GM18951 (cell line): ENCODE measurements around the gene IFFO2.

ENCODE experiments used
- POLR2A ChIP-seq: IDR thresholded peaks from 4 replicates; pipeline ENCODE4 v1.6.1; 2011; ENCODE audit warnings: mild to moderate bottlenecking; ENCODE audit not compliant: insufficient read length, insufficient read depth; ENCODE audit errors: extremely low read depth
- in situ Hi-C: fragments of 300-500 bp; cut with MboI; formaldehyde crosslinking; loops from one replicate; pipeline ENCODE4 v1.12.0; 2022; ENCODE audit warnings: low sequenced_read_pairs, mixed read lengths, inconsistent platforms; ENCODE audit not compliant: unreplicated experiment

IFFO2 gene

DNA sequence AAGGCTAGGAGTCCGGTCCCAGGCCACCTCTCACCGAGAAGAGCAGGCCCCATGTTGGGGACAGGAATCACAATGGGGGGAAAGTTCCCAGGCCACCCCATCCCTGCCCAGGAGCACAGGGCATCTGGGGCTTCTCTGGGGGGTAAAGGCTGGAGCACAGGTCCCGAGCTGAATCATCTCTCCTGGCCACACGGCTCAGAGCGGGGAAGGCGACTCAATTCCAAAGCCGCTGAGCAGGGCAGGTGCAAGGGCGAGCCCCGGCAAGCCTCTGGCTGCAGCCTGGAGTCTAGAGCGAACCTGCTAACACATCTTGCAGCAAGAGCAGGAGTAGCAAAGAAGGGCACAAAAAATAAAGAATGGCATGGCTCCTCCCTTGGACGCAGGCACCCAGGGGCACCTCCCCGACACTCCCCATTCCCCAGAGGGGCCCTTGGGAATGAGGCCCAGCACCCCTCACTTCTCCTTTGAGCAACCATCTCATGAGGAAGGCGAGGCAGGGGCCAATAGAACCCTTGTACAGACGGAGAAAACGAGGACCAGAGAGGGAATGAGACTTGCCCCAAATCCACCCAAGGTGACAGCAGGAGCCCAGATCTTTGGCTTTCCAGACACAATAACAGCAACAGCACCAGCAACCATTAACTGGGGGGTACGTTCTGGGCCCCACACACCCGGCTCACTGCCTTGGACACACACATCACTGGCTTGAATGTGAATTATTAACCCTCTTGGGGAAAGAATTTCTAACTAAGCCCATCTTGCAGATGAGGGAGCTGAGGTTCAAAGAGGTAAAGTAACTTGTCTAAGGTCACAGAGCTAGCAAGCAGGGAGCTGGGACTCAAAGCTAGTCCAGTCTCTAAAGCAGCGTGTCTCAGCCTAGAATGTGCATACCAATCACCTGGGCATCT, 33.4 kb downstream of the IFFO2 start:
- in situ Hi-C loops = loop anchor here (25.0 kb wide), 2 partner anchors 164 to 314 kb away; no protein-coding TSS in a partner anchor
- no peak for TF ChIP-seq POLR2A

DNA sequence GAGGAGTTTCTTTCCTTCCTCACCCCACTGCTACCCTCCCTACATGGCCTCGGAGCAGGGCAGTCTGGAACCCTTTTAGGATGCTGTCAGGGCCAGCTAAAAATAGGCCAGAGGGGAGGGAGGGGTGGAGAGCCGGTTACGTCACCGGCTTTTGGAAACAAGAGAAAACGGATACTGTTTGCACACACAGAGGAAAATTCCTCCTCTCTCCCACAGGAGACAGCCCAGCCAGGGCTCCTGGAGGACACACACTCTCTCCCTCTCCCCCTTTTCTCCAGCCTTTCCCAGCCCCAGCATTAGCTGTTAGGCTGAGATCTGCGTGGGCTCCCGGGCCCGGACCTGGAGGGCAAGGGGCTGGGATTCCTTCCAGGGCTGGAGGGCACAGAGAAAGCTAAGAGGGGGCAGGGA, 34.2 kb downstream of the IFFO2 start:
- in situ Hi-C loops = loop anchor here (25.0 kb wide), 2 partner anchors 165 to 315 kb away; no protein-coding TSS in a partner anchor
- no peak for TF ChIP-seq POLR2A

DNA sequence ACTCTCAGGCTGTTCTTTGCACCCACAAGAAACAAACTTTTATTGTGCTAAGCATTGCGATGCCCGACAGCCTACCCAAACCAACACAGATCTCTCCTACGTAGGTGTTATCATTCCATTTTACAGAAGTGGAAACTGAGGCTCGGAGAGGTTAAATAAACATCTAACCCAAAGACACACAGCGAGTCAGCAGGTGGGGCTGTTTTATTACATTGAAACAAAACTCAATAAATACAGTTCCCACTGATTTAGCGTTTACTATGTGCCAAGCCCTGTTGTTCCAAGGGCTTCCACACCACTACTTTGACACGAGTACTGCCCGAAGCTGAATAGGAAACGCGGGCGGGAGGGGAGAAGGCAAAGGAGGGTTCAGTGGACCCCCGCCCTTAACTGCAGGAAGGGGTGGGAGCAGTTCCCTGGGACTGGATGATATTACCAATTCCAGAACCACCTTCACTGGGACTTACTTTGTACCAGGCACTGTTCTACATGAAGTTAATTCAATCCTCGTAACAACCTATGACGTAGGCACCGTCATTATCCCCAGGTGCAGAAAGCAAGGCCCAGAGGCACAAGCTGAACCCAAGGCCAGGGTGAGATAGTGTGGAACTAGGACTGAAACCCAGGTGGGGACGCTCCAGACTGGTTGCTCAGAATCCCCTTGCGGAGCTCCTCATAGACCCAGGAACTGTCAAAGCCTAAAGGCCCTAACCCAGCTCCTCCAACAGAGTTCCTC, 34.8 kb downstream of the IFFO2 start:
- in situ Hi-C loops = loop anchor here (25.0 kb wide), 2 partner anchors 166 to 316 kb away; no protein-coding TSS in a partner anchor
- no peak for TF ChIP-seq POLR2A

DNA sequence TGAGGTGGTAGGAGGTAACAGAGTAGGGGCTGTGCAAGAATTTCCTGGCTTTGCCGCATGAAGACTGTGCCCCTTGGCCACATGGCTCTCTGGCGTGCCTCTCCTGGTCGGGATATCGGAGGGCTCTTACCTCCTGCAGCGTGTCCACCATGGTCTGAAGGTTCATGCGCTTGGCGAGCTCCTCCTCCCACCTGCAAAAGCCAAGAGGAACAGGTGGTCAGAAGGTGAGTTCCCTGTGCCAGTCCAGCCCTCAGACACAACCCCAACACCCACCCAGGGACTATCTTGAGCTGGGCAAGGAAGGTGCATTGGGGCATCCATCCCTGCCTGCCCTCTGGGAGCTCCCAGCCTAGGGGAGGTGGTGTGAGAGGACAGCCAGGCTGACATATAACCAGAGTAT, 35.5 kb downstream of the IFFO2 start:
- in situ Hi-C loops = loop anchor here (25.0 kb wide), 2 partner anchors 166 to 316 kb away; no protein-coding TSS in a partner anchor
- TF ChIP-seq POLR2A = no peak

DNA sequence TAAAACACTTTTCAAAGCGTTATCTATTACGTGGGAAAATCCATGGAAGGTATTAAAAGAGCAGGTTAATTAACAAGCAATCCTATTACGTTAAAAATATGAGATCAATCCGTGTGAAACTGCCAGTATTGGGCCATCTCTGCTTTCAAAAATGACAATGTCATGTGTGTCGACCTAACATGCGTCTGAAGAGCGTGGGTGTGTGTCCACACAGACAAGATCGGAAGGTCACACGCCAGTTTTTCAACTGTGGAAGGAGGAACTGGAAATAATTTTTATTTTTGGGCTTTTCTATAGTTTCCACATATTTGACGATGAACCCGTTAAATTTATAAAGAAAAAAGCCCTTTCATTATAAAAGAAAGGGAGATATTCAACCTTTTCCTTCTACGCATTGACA, 36.5 kb downstream of the IFFO2 start:
- in situ Hi-C loops = loop anchor here (25.0 kb wide), 2 partner anchors 167 to 317 kb away; no protein-coding TSS in a partner anchor

DNA sequence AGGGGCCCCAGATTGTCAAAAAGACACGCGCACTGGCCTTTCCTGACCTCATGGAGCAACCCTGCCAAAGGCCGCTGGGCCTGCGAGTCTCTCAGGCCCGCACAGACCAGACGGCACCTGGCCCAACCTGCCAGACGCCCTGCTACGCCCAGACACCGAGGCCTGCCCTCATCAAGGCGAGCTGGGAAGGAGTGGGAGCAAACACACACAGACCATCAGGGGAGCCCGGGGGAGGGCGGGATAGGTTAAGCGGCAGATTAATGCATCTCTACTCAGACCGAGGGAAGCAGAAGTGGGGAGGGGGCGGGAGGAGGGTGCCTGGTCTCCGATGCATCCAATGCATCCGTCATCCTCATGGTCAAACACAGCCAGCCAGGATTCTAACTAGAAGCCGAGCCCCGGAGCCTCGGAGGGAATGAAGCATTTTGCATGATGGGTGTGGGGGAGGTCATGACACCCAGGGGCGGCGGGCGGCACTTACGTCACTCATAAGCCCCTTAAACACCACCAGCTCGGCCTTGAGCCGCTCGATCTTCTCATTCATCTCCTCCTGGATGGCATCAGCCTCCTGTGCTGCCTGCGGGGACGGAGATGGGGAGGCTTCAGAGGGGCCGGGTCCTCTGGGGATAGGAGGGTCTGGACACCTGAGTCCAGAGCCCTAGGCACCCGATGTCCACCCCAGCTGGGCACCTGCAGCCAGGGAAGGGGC, 37.1 kb downstream of the IFFO2 start:
- TF ChIP-seq POLR2A = no peak
- in situ Hi-C loops = loop anchor here (25.0 kb wide), 2 partner anchors 168 to 318 kb away; no protein-coding TSS in a partner anchor

More for the DNA sequence above, 36.5 kb downstream of the IFFO2 start:
- TF ChIP-seq POLR2A = no peak

DNA sequence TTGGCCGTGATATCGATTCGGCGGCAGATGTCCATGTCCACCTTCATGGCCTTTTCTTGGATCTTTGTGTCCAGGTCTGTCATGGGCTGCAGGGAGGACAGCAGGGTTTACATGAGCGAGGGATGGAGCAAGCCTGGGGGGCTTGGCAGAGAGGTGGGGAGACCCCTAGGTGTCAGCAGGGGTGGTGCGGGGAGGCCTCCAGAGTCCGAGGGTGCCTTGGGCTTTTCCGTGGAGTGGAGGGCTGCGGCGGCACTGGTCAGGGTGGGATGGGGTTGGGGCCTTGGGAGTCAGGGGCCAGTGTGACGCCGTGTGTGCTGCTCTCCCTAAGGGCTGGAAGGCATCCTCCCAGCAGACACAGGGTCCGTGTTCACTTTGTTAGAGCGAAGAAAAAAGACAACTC, 38.1 kb downstream of the IFFO2 start:
- in situ Hi-C loops = loop anchor here (25.0 kb wide), 2 partner anchors 169 to 319 kb away; no protein-coding TSS in a partner anchor
- TF ChIP-seq POLR2A = no peak

DNA sequence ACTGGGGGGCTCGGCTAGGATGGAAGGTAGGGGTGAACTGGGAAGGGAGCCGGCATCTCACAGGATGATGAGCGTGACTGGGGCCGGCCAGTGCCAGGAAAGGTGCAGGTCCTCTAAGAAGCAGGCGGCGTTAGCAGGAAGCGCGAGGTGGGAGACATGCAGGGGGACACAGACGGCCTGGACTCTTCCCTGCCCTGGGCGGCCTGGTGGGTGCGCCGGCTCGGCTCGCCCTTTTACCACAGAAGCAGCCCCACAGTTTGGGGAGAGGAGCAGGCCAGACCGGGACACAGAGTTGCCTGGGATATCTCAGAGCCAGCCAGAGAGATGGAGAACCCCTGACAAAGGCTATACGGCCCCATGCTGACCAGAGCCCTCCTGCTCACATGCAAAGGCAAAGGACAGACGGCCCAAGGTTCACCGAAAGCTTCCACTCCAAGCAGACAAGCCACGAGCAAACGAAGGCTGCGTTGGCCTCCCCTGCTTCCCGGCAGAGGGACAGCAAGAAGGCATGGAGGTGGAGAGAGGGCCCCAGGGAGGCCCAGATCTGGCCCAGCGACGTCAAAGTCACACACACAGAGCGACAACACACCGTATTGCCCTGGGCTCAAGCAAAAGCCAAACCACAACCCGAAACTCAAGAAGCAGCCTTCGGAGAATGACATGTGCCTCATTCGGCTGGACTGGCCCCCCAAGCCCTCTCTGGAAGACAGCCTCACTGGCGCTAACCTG, 39.2 kb downstream of the IFFO2 start:
- in situ Hi-C loops = loop anchor here (25.0 kb wide), 2 partner anchors 170 to 320 kb away; no protein-coding TSS in a partner anchor
- no peak for TF ChIP-seq POLR2A

DNA sequence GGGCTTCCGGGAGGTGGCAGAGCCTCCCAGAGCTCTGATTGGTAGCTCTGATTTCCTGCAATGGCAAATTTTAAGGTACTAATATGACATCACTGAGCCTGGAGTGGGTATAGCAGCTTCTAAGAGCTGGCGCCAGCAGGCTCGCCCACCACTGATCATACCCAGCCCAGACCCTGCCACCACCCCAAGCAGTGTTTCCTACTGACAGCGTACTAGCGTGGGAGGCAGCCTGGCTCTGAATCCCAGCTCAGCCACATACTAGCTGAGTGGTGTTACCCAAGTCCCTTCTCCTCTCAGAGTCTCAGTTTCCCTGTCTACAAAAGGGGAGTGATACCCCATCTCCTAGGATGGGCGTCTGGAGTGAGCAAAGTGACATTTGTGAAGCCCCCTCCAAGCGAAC, 41.1 kb downstream of the IFFO2 start:
- in situ Hi-C loops = loop anchor here (25.0 kb wide), 2 partner anchors 172 to 322 kb away; no protein-coding TSS in a partner anchor
- TF ChIP-seq POLR2A = no peak

DNA sequence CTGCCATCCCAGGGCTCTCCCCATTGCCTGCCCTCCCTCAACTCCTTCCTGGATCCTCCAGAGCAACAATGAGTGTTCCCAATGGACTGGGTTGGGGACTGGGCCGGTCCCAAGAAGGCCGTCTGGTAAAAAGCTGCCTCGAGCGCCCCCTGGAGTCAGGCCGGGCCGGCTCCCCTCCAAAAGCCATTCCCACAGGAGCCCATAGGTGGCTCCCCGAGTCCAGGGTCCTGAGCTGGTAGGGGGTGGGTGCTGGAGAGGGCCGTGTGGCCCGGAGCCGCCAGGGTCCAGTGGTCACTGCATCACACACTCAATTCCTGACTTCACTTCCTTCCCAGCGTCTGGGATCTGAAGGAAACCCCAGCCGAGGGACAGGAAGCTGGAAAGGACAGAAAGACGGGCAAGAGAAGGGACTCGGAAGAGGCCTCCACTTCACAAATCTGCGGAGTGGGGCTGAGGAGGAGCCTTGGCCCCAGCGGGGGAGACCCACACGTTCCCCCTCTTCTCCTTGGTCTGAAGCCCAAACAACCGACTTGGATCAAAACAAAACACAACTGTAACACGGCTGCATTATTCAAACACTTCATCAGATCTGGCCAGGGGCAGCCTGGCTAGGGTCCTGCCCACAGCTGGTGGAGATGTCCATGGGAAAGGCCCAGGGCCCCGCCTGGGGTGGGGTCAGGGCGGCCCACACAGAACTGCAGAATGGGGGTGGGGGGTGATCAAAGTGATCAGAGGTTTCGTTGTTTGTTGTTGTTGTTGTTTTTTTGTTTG, 43.2 kb downstream of the IFFO2 start:
- in situ Hi-C loops = loop anchor here (25.0 kb wide), 2 partner anchors 174 to 324 kb away; no protein-coding TSS in a partner anchor
- TF ChIP-seq POLR2A = no peak

DNA sequence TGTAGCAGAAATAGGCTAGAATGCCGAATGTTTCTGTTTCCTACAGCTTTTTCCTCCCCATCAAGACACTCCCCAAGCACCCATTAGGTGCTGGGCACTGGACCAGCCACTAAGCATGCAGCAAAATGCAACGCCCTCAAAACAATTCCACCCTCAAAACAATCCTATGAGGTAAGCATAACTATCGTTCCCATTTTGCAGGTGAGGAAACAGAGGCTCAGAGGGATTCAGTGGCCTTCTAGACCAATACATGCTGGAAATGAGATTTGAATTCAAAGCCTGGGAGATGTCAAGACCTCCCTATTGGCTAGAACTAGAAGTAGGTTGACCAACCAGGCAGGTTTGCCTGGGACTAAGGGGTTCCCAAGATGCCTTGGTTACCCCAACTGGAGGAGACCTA, 43.9 kb downstream of the IFFO2 start:
- in situ Hi-C loops = loop anchor here (25.0 kb wide), 2 partner anchors 175 to 325 kb away; no protein-coding TSS in a partner anchor

More for the DNA sequence above, 43.9 kb downstream of the IFFO2 start:
- TF ChIP-seq POLR2A = no peak
